OCI-LY3 (cell line): Measurements from ENCODE around the gene NEDD4.

Experiments
- H2AFZ ChIP-seq: fragments of 200-600, 300-600 bp; shearing (Covaris generic); 2 replicates; pipeline ENCODE4 v1.6.0; 2014; ENCODE audit warnings: antibody characterized with exemption, low read depth, low read length
- H3K27ac ChIP-seq: fragments of 200-600, 300-600 bp; sonication (generic); 2 replicates; pipeline ENCODE4 v1.5.1; 2014; ENCODE audit warnings: mild to moderate bottlenecking, low read length, moderate library complexity, mixed read lengths
- H3K27me3 ChIP-seq: fragments of 200-600, 300-600 bp; sonication (generic); 2 replicates; pipeline ENCODE4 v1.6.1; 2014; ENCODE audit warnings: low read depth, low read length, mixed read lengths
- H3K36me3 ChIP-seq: fragments of 200-600, 300-600 bp; sonication (generic); replicated peaks from 2 replicates; pipeline ENCODE3; 2014; ENCODE audit warnings: low read depth, low read length, mixed read lengths
- H3K4me1 ChIP-seq: fragments of 300-600, 200-600 bp; sonication (generic); 2 replicates; pipeline ENCODE4 v1.6.1; 2014; ENCODE audit warnings: low read length, mixed read lengths
- H3K4me2 ChIP-seq: fragments of 200-600, 300-600 bp; sonication (generic); 2 replicates; pipeline ENCODE4 v1.6.1; 2014; ENCODE audit warnings: low read length, mixed read lengths
- H3K4me3 ChIP-seq: fragments of 300-600, 200-600 bp; sonication (generic); 2 replicates; pipeline ENCODE4 v1.5.1; 2014; ENCODE audit warnings: antibody characterized with exemption, mild to moderate bottlenecking, low read length, moderate library complexity
- H3K79me2 ChIP-seq: fragments of 300-600, 200-600 bp; shearing (Covaris generic); 2 replicates; pipeline ENCODE4 v1.6.1; 2014; ENCODE audit warnings: mild to moderate bottlenecking, low read length, mixed read lengths
- H3K9ac ChIP-seq: fragments of 300-600, 200-600 bp; shearing (Covaris generic); 2 replicates; pipeline ENCODE4 v1.6.0; 2014; ENCODE audit warnings: mild to moderate bottlenecking, low read length, moderate library complexity
- H3K9me3 ChIP-seq: fragments of 200-600, 300-600 bp; shearing (Covaris generic); 2 replicates; pipeline ENCODE4 v1.6.1; 2014; ENCODE audit warnings: low read length, mixed read lengths; ENCODE audit not compliant: insufficient read depth
- H4K20me1 ChIP-seq: fragments of 200-600, 300-600 bp; sonication (generic); 2 replicates; pipeline ENCODE4 v1.6.1; 2016; ENCODE audit warnings: low read length, mixed read lengths; ENCODE audit not compliant: insufficient read depth
- EZH2phosphoT487 ChIP-seq: fragments of 200-600 bp; shearing (Covaris generic); IDR thresholded peaks from 2 replicates; pipeline ENCODE4 v1.6.1; 2018; ENCODE audit warnings: antibody characterized with exemption, mixed run types, low read depth
- TF ChIP-seq, protein P1 (sequence below): fragments of 200-600, 300-600 bp; sonication (generic); IDR thresholded peaks from 2 replicates; pipeline ENCODE4 v1.5.1; 2014; ENCODE audit warnings: antibody characterized with exemption, low read length, low read depth

NEDD4 gene

DNA sequence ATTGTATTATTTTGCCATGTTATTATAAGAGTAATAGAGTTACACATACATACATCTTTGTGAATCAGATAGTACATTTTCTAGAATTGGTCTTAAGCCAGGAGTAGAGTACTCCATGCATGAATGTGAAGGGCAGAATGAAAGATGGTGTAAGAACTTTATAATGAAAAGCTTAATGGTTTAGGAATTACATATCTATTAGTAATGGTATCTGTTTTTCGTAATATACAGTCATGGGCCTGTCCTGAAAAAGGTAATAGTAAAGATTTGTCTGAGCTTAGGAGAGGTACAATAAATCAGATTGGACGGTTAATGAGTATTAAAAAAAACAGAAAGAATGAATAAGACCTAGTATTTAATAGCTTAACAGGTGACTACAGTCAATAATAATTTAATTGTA lies 132.3 kb downstream of the NEDD4 start:
- no peaks in the 10 kb centered on the region for H3K4me1 ChIP-seq
- no peaks in the 10 kb centered on the region for H3K27me3 ChIP-seq
- H4K20me1 ChIP-seq = no peaks in the 10 kb centered on the region
- H3K36me3 ChIP-seq = no peaks in the 10 kb centered on the region
- no peaks in the 10 kb centered on the region for H3K79me2 ChIP-seq
- no peak overlapping the region for H2AFZ ChIP-seq
- H3K4me3 ChIP-seq = no peak overlapping the region
- no peaks in the 10 kb centered on the region for H3K9me3 ChIP-seq
- no peak overlapping the region for H3K4me2 ChIP-seq
- TF ChIP-seq, protein P1, sequence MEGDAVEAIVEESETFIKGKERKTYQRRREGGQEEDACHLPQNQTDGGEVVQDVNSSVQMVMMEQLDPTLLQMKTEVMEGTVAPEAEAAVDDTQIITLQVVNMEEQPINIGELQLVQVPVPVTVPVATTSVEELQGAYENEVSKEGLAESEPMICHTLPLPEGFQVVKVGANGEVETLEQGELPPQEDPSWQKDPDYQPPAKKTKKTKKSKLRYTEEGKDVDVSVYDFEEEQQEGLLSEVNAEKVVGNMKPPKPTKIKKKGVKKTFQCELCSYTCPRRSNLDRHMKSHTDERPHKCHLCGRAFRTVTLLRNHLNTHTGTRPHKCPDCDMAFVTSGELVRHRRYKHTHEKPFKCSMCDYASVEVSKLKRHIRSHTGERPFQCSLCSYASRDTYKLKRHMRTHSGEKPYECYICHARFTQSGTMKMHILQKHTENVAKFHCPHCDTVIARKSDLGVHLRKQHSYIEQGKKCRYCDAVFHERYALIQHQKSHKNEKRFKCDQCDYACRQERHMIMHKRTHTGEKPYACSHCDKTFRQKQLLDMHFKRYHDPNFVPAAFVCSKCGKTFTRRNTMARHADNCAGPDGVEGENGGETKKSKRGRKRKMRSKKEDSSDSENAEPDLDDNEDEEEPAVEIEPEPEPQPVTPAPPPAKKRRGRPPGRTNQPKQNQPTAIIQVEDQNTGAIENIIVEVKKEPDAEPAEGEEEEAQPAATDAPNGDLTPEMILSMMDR = no peak
- TF ChIP-seq EZH2phosphoT487 = no peak
- H3K9ac ChIP-seq = no peak overlapping the region
- H3K27ac ChIP-seq = no peak overlapping the region

- Histone ChIP-seq H3K4me1 (no peaks in the 10 kb centered on the region), H3K27me3 (no peaks in the 10 kb centered on the region), H3K79me2 (no peaks in the 10 kb centered on the region), H3K27ac (no peak overlapping the region), H3K9ac (no peak overlapping the region), H3K4me2 (no peak overlapping the region), H3K36me3 (no peaks in the 10 kb centered on the region), H4K20me1 (no peaks in the 10 kb centered on the region), H3K9me3 (no peaks in the 10 kb centered on the region), H2AFZ (no peak overlapping the region), H3K4me3 (no peak overlapping the region)
- TF ChIP-seq, protein P1 = no peak
- TF ChIP-seq EZH2phosphoT487 = no peak
These were observed 132.9 kb downstream of the NEDD4 start for GRCh38 chr15:55860468-55860867.

DNA sequence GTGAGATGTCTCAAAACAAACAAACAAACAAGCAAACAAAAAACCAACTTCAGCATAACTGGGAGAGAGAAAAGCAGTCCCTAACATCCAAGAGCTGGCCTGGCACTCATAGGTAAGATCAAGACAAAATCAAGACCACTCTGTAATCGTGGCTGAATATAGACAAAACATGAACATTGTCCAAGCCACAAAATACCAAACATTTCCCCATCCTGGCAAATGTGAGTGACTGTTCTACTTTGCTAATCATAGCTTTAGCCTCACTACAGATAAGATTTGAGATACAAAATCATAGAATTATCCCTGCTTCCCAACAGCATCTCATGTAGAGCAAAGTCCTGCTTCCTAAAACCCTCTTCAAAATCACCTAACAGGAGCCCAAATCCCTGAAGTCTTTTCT lies 133.7 kb downstream of the NEDD4 start:
- no peak overlapping the region for H2AFZ ChIP-seq

DNA sequence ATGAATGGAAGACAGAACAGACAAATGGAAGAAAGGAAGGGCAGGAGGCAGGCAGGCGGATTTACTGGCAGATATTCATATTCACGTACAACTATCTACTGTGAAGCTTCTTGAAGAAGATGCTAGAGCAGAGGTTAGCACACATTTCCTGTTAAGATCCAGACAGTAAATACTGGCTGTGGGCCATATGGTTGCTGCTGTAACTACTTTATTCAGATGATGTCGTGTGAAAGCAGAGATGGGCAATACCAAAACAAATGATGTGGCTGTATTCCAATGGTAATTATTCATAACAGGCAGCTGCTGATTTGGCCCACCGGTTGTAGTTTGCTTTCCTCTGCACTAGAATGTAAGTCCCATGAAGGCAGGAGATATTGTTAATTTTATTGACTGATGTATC lies 134.8 kb downstream of the NEDD4 start:
- Histone ChIP-seq H3K9ac (no peak overlapping the region), H3K4me1 (no peaks in the 10 kb centered on the region), H3K27me3 (no peaks in the 10 kb centered on the region), H3K4me3 (no peak overlapping the region), H3K4me2 (no peak overlapping the region), H3K36me3 (no peaks in the 10 kb centered on the region), H4K20me1 (no peaks in the 10 kb centered on the region), H2AFZ (no peak overlapping the region), H3K9me3 (no peaks in the 10 kb centered on the region), H3K27ac (no peak overlapping the region), H3K79me2 (no peaks in the 10 kb centered on the region)
- TF ChIP-seq, protein P1 = no peak
- no peak for TF ChIP-seq EZH2phosphoT487

More for the DNA sequence above, 133.7 kb downstream of the NEDD4 start:
- Histone ChIP-seq H3K9ac (no peak overlapping the region), H4K20me1 (no peaks in the 10 kb centered on the region), H3K79me2 (no peaks in the 10 kb centered on the region), H3K4me2 (no peak overlapping the region), H3K27ac (no peak overlapping the region), H3K4me3 (no peak overlapping the region), H3K9me3 (no peaks in the 10 kb centered on the region), H3K27me3 (no peaks in the 10 kb centered on the region), H3K36me3 (no peaks in the 10 kb centered on the region), H3K4me1 (no peaks in the 10 kb centered on the region)
- TF ChIP-seq EZH2phosphoT487 = no peak
- TF ChIP-seq, protein P1 = no peak
